Esophagus (tissue), 2 donors: Measurements from ENCODE around the gene NPTN. TPM values are rescaled to one million over a fixed set of nuclear protein-coding genes. Genes with fewer than 3 reads are reported as not detected.

Experiments used
- H3K27ac ChIP-seq, 2 donors: one replicate each; pipeline ENCODE4 v1.5.1; 2013; ENCODE audit warnings: low read depth in 2 of 2, mild to moderate bottlenecking in 2 of 2, inconsistent platforms in 1 of 2, low read length in 1 of 2, moderate library complexity in 1 of 2
- H3K27me3 ChIP-seq, 2 donors: one replicate each; pipeline ENCODE4 v1.6.1; 2013; ENCODE audit warnings: low read length in 2 of 2, control low read depth in 1 of 2, mild to moderate bottlenecking in 1 of 2; ENCODE audit not compliant: insufficient read depth in 2 of 2, control insufficient read depth in 1 of 2
- H3K36me3 ChIP-seq, 2 donors: one replicate each; pipeline ENCODE4 v1.6.1; 2013; ENCODE audit warnings: low read length in 1 of 2; ENCODE audit not compliant: control insufficient read depth in 2 of 2, insufficient read depth in 2 of 2
- H3K4me1 ChIP-seq, 2 donors: one replicate each; pipeline ENCODE4 v1.6.1; 2013; ENCODE audit warnings: low read length in 1 of 2; ENCODE audit not compliant: control insufficient read depth in 2 of 2, insufficient read depth in 2 of 2
- H3K4me3 ChIP-seq, 2 donors: one replicate each; pipeline ENCODE4 v1.5.1; 2013; ENCODE audit warnings: low read length in 2 of 2, mild to moderate bottlenecking in 2 of 2, low read depth in 1 of 2, moderate library complexity in 1 of 2
- H3K9me3 ChIP-seq, 2 donors: one replicate each; pipeline ENCODE4 v1.6.1; 2013; ENCODE audit warnings: mild to moderate bottlenecking in 2 of 2, low read depth in 1 of 2, low read length in 1 of 2, moderate library complexity in 1 of 2; ENCODE audit not compliant: control insufficient read depth in 2 of 2, insufficient read depth in 1 of 2
- WGBS, 2 donors: extraction: QIAGEN DNeasy Blood & Tissue Kit; methylation state at CpG; one replicate each; pipeline ENCODE4 v1.1.7; 2013; 5-methylcytosine and 5-hydroxymethylcytosine counted together
- polyA plus RNA-seq, 2 donors: library from polyadenylated mRNA; stranded (reverse); fragments of 200-250 nt; gene quantifications; one replicate each; pipeline ENCODE4 v1.2.3, GENCODE V29; 2013
- donor health status: healthy with polysubstance abuse.
- donor health status: Bipolar disorder and iron deficiency.

The NPTN gene
- polyA plus RNA-seq, 2 donors = 30.0 to 82.0 TPM

DNA sequence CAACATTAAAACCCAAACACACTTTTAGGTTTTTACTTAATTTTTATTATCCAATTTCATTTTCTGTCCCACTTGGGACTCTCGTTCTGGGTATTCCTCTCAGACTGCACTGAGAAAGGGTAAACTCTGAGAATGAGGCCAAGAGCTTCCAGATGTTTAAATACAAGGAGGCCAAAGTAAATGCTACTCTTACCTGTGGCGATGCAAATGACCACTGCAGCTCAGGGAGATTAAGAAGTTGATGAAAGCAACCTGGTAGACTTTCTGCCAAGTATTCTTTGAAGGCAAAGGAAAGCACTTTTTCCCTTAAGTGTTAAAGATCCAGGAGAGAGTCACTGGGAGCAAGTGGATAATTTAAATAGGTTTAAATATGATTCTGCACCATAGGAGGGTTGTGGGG lies 39.1 kb downstream of the NPTN start:
- no peaks in the 10 kb centered on the region for H3K27me3 ChIP-seq
- no peaks in the 10 kb centered on the region for H3K36me3 ChIP-seq
- H3K27ac ChIP-seq = no peak overlapping the region
- peaks cover 6 to 9% of the 10 kb centered on the region in 2 donors for H3K4me1 ChIP-seq
- no peak overlapping the region for H3K4me3 ChIP-seq
- H3K9me3 ChIP-seq = no peaks in the 10 kb centered on the region
- WGBS, 2 donors = 54 to 75% methylated on average over 2 of the region's 2 CpGs

DNA sequence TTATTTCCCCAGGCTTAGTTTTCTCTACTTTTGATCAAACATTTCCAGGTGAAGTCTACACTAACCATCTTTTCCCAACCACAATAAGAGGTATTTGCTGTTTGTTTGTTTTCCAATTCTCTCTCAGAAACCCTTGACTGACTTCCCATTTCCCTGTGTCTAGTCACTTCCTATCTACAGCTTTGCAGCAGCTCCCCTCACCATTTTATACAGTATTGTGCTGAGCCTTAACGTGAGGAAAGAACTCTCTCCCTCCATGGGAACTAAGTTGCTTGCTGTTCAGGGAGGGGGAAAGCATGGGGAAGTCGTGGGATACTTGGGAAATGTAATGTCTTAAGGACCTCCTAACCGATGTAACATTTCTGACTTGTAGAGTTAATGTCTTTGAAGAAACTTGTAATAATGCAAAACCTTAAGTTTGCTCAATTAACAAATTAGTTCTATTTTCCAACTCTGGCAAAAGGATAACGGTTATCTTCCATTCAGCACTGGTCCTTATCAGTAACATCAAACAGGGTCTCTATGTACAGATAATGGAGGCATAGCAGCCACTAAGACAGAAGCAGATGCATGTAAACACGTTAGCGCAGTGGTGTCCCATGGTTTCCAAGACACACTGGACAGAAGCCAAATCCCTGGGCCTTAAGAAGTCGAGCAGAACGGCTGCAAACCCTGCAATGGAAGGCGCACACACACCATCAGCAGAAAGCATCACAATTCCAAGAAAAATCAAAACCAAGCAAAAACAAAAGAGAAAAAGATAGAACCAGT lies 39.7 kb downstream of the NPTN start:
- H3K4me1 ChIP-seq = peaks cover 6 to 9% of the 10 kb centered on the region in 2 donors
- WGBS, 2 donors = 56 to 62% methylated on average over 9 of the region's 9 CpGs
- peaks cover 0 to under 1% of the 10 kb centered on the region in 2 donors for H3K36me3 ChIP-seq
- no peaks in the 10 kb centered on the region for H3K9me3 ChIP-seq
- H3K27ac ChIP-seq = no peak overlapping the region
- no peaks in the 10 kb centered on the region for H3K27me3 ChIP-seq
- H3K4me3 ChIP-seq = no peak overlapping the region

DNA sequence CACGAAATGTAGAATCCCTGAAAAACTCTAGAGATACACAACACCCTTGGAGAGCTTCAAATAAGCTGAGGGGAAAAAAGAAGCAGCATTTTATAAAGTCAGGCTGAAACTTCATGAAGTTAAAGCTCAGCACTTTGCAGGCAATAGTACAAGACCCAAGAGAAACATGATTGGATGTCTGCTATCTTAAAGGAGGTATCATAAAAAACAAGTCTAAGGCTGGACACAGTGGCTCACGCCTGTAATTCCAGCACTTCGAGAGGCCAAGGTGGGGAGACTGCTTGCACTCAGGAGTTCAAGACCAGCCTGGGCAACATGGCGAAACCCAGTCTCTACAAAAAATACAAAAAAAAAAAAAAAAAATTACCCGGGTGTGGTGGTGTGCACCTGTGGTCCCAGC lies 42.9 kb downstream of the NPTN start:
- Histone ChIP-seq H3K4me1 (no peaks in the 10 kb centered on the region), H3K27me3 (no peaks in the 10 kb centered on the region), H3K4me3 (no peak overlapping the region), H3K27ac (no peak overlapping the region), H3K9me3 (no peaks in the 10 kb centered on the region), H3K36me3 (peaks cover 4 to 10% of the 10 kb centered on the region in 2 donors)
- 97 to 99% methylated on average over 5 of the region's 5 CpGs for WGBS, 2 donors

DNA sequence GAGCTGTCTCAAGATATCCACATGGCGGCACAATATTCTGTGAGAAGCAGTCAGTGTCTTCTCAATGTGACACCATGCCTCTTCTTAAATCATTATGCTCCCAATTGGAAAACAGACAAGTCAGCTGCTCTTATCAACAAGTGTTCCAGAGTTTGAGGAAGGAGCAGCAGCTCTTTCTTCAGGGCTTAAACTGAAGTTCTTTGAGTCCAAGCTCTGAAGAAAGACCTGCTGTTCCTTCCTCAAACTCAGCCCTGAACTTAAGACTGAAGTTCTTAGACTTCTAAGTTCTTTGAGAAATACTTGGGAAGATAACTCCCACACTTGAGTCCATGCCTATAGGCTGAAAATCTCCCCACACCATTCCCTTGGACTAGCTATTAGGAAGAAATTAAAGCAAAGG lies 43.4 kb downstream of the NPTN start:
- Histone ChIP-seq H3K4me1 (no peaks in the 10 kb centered on the region), H3K36me3 (peaks cover 4 to 10% of the 10 kb centered on the region in 2 donors), H3K9me3 (no peaks in the 10 kb centered on the region), H3K27ac (no peak overlapping the region), H3K4me3 (no peak overlapping the region), H3K27me3 (no peaks in the 10 kb centered on the region)
- WGBS, 2 donors = 91 to 99% methylated on average over 1 of the region's 1 CpG

DNA sequence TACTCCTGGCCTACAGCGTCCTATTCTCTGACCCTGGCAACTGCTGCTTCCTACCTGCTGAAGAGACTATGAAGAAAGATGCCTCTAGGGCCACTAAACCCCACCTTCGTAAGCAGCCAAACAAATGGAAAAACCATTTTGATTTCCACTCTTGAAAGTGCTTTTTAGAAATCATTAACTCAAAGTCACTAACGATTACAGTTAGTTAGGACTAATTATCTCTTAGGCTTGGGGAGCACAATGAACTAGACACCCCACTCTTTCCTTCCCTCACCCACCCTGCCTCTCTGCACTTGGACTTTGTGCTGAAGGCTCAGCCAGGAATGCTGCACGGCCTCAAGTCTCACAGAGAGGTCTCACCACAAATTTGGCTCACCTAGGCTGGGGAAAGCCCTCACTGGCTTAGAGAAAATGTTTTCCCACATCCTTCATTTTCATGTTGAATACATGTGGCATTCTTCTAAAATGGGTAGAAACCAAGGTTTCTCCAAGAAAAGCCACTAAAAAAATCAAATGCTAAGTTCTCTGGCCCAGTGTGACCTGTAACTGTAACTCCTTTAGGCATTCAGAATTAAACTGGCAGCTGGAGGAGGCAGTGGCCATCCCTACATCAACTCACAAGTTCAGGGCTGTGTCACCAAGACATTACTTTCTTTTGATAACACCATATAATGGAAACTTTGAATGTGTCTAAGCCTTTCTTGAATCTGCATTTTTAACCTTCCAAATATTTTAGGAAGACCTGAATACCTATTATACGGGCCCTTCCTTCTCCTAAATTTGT lies 47.1 kb downstream of the NPTN start:
- Histone ChIP-seq H3K4me3 (no peak overlapping the region), H3K27ac (no peak overlapping the region), H3K36me3 (peaks cover 4 to 15% of the 10 kb centered on the region in 2 donors), H3K27me3 (no peaks in the 10 kb centered on the region), H3K4me1 (no peaks in the 10 kb centered on the region), H3K9me3 (no peaks in the 10 kb centered on the region)
- WGBS, 2 donors = 76 to 84% methylated on average over 5 of the region's 5 CpGs

DNA sequence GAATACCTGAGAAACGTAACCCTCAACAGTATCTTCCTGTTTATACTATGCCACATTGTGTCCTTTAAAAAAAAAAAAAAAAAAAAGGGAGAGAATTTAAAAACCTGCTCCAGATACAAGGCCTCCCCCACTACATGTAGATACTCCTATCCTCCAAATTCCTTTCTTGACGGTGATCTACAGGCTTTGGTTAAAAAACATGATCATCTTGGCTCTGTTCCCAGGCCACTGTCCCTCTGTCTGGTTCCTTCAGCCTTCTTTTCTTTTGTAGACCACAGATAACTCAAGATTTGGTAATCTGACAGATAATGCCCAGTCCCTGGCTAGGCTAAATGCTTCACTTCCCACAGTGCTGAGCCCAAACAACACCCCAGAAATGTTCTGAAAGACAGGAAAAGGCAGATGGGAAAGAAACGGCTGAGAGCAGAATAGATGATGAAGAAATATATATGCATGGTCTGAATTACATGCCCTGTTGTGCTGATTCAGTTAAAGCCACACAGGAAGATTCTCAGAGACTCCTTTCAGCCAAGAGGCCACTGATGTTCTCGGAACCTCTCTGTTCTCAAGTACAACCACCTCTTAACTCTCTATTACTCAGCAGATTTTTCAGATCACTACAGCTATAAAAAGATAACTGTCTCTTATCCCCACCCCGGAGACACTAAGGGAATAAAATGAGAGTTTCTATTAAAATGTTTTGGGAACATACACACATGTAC lies 48.3 kb downstream of the NPTN start:
- no peaks in the 10 kb centered on the region for H3K27me3 ChIP-seq
- no peaks in the 10 kb centered on the region for H3K4me1 ChIP-seq
- H3K27ac ChIP-seq = no peak overlapping the region
- H3K4me3 ChIP-seq = no peak overlapping the region
- no peaks in the 10 kb centered on the region for H3K9me3 ChIP-seq
- peaks cover 4 to 15% of the 10 kb centered on the region in 2 donors for H3K36me3 ChIP-seq
- 65 to 67% methylated on average over 5 of the region's 5 CpGs for WGBS, 2 donors

DNA sequence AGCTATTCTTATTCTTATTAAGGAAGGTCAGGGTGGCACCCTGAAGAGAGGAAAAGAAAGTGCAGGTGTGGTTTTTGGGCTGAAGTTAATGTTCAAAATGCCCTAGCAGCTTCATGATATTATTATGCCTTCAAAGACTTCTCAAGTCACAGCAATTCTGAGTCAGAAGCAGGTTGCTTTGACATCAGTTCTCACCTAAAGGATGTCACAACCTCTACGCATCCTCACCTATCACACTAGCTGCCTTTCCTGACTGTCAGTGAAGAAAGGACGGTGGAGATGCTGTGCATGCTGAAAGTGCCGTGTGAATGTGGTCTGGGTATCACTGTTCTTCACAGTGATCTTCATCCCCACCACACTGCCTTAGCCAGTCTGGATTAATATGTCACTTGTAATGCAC lies 49.6 kb downstream of the NPTN start:
- Histone ChIP-seq H3K4me1 (no peaks in the 10 kb centered on the region), H3K27me3 (no peaks in the 10 kb centered on the region), H3K9me3 (no peaks in the 10 kb centered on the region), H3K36me3 (peaks cover 6 to 17% of the 10 kb centered on the region in 2 donors), H3K27ac (no peak overlapping the region), H3K4me3 (no peak overlapping the region)
- WGBS, 2 donors = 95 to 96% methylated on average over 3 of the region's 3 CpGs

DNA sequence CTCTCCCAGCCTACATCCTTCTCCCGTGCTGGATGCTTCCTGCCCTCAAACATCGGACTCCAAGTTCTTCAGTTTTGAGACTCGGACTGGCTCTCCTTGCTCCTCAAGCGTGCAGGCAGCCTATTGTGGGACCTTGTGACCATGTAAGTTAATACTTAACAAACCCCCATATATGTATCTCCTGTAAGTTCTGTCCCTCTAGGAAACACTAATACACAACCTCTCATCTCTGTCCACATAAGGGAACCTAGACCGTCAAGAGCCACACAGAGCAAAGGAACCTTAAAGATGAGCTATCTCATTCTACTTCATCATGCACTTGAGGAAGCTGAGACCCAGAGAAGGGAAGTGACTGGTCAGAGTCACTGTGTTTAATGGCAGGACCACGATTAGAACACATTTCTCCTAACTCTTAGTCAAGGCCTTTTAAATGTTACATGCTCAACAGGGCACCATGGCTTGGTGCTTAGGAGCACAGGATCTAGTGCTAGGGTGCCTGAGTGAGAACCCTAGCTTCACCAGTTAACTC lies 50.3 kb downstream of the NPTN start:
- H3K4me1 ChIP-seq = no peaks in the 10 kb centered on the region
- peaks cover 3 to 17% of the 10 kb centered on the region in 2 donors for H3K36me3 ChIP-seq

DNA sequence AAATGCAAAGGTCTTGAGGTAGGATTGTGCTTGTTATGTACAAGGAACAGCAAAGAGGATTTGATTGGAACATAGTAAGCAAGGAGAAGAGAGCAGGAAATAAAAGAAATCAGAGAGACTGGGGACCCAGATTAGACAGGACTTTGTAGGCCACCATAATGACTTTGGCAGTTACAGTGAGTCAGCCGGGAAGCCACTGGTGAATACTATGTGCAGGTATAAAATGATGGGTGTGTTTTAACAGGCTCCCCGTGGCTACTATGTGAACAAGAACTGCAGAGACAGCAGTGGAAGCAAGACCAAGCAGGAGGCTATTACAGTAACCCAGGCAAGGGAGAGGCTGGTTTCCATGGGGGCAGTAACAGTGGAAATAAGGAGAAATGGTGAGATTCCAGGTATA lies 55.2 kb downstream of the NPTN start:
- H3K36me3 ChIP-seq = peaks cover 3 to 6% of the 10 kb centered on the region in 2 donors
- WGBS, 2 donors = 54 to 58% methylated on average over 2 of the region's 2 CpGs
- H3K4me1 ChIP-seq = no peaks in the 10 kb centered on the region
- no peak overlapping the region for H3K4me3 ChIP-seq
- peak overlapping the region; percentile 59 to 68 for H3K27ac ChIP-seq
- H3K9me3 ChIP-seq = no peaks in the 10 kb centered on the region
- H3K27me3 ChIP-seq = no peaks in the 10 kb centered on the region

More for the DNA sequence above, 50.3 kb downstream of the NPTN start:
- no peaks in the 10 kb centered on the region for H3K27me3 ChIP-seq
- WGBS, 2 donors = 87 to 88% methylated on average over 6 of the region's 6 CpGs
- H3K27ac ChIP-seq = no peak overlapping the region
- H3K9me3 ChIP-seq = no peaks in the 10 kb centered on the region
- no peak overlapping the region for H3K4me3 ChIP-seq
